ENCODE data around the gene MROH9. TPM values are rescaled to one million over a fixed set of nuclear protein-coding genes. Genes with fewer than 3 reads are reported as not detected.

Gene MROH9
- total RNA-seq, 1 donor from 2014 or later: not detected

DNA sequence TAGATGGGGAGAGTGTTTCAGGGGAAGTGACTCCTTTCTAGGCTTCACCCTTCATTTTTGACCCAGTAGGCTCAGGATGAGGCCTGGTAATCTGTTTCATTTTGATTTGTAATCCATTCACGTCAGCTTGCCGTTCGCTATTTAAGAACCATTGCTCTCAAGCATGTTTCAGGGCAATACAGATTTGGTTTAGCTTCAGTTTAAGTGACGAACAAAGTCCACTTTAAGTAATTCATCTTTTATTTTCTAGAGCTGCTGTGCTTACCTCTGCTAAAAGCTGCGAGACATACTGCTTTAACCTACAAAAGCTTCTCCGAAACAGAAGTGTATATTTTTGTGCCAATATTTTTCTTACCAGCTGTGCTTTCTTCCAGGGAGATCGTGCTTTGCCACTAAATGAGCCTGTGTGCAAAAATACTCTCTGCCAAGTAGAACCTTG, 146.4 kb downstream of the MROH9 start:
- DNase-seq (ENCODE audit: low read depth in 2 of 2): no peak

DNA sequence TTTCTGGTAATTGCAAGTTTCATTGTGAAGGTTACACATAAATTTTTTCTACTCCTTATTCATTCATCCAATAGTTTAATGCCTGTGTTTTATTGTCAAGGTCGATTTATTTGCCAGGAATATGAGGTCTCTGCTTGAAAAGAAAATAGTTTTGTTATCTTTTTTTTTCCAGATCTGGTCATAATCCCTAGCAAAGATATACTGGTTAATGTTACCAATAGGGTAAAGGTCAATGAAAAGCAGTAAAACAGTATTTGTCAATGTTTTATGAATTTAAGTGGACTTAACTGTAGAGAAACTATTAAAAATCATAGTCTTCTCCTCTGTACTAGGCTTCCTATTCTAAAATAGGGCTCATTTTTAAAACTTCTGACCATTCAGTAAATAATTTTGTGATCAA, 147.3 kb downstream of the MROH9 start:
- no peak for DNase-seq (ENCODE audit: low read depth in 2 of 2)

DNA sequence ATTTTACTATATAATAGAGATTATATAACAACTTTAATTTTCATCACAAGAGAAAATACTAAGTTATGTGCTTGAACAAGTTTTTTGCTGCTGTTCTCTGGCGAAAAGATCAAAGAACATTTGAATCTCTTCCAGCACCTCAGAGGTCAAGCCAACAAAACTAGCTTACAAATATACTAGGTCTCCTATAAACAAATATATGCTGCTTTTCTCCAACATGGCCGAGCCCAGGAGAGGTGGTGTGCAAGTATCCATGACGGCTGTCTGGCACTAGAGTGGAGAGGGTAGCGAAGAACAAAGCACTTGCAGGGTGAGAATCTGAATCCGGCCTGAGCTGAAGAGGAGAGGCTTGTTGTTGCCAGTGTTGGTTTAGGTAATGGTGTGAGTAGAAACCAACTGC, 147.9 kb downstream of the MROH9 start:
- no peak for DNase-seq (ENCODE audit: low read depth in 2 of 2)

DNA sequence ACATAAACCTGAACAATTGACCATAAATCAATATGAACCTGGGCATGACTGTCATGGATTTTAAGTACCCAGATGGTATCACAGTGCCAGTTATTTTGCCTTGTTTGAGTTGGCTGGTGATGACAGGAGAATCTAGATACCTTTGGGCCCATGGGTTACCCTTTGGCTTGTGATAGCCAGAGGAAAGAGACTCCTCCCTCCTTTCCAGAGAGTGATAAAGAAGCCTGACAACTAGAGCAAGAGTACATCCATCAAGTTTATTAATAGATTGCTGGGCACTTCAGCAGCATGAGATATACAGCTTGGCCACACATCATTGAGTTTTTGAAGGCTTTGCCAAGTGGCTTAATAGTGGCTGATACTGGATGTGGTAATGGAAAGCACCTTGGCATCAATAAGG, 148.8 kb downstream of the MROH9 start:
- DNase-seq (ENCODE audit: low read depth in 2 of 2): no peak

DNA sequence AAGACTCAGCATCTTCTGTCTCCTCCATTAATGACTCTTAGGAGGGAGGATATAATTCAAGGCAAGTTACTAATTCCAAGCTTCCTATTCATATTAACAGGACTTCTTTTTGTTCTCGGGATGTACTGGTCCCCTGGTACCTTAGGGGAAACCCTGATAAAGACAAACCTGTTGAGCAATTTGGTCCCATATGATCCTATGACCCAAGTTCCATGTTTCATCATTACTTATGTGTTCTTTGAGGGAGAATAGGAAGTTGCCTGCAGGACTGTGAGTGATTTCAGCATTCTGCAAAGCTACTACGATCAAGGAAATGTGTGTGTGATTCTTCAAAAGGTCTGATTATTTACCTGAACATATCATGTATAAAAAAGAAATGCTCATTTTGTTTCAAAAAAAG, 149.5 kb downstream of the MROH9 start:
- DNase-seq (ENCODE audit: low read depth in 2 of 2): no peak

DNA sequence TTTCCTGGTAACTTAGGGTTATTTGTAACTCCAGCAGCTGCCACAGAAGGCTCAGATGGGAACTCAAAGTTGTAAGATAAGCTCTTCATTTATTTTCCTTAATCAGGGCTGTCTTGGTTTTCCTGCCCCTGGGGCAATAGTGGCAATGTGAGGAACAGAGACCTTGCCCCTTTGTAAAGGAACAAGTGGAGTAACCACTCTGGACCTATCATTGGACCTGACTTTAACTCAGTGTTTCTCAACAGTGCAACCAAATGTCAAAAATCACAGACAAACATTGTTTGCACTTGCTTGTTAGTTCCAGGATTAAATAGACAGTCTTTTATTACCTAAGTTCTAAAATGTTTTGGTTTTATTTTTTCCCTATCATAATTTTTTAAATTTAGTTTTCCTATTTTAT, 152.6 kb downstream of the MROH9 start:
- DNase-seq (ENCODE audit: low read depth in 2 of 2): no peak

DNA sequence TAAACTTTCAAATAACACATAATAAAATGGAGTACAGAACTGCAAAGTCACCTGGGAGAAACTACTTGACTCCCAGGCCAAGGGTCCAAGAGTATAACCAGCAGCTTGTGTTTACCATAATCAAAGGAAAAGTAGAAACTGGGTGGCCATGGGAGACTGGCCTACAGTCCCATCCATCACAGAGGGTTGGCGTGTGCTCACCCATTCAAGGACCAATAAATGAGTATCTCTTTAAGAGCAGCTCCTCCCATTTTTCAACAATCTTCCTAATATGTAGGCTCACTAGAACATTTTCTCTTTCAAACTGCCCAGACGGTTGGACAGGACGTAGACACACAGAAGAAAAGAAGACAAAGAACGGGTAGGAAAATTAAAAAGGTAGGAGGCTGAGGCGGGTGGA, 155.3 kb downstream of the MROH9 start, which contains the start of gene FMO3:
TSS of gene FMO3 (plus strand) at position 302 of the 400 bp plus-strand sequence. CDS start 1,754 bp downstream, outside the sequence.
- no peak for DNase-seq (ENCODE audit: low read depth in 2 of 2)

DNA sequence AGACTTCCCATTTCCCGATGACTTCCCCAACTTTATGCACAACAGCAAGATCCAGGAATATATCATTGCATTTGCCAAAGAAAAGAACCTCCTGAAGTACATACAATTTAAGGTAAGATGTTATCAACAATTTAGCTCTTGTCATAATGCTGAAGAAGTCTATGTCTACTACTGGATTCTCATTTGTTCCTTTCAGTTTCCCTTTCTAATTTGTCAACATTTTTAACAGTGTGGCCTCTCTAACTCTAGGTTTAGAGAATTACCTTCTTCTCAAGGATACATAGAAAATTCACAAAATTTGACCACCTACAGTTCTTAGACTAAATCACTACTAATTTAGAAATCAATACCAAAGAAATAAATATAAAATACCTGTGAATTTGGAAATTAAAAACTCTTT, 168.5 kb downstream of the MROH9 start:
- no peak for DNase-seq (ENCODE audit: low read depth in 2 of 2)

DNA sequence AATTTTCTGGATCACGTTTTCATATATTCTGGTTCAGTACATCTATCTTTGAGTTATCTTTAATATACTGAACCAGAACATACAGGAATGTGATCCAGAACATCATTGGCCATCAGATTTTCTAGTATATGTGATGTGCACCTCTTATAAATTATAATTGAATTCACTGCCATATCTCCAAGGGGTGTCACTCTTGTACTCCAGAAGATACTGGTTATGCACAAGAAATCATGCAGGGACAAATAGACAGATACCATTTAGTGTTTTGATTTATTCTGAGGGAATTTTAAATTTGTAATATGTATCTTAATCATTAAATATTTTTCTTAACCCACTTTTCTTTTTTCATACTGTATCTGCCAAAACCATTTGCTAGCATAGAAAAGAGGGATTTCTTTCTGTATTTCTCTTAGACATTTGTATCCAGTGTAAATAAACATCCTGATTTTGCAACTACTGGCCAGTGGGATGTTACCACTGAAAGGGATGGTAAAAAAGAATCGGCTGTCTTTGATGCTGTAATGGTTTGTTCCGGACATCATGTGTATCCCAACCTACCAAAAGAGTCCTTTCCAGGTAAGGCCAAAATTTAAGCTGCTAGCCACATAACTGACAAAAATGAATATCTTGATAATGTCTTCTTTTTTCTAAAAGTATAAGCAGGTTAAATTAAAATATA, 172.1 kb downstream of the MROH9 start:
- no peak for DNase-seq (ENCODE audit: low read depth in 2 of 2)

DNA sequence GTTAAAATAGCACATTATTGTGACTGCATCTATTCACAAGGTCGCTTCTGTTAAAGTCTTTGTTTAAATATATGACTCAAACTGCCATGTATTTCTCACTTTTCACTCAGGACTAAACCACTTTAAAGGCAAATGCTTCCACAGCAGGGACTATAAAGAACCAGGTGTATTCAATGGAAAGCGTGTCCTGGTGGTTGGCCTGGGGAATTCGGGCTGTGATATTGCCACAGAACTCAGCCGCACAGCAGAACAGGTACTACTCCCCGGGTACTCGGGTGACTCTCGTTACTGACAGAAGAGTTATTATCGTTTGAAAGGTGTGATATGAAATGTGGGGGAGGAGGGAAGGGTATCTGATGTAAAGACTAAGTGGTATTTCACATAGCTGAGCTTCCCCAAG, 172.6 kb downstream of the MROH9 start:
- no peak for DNase-seq (ENCODE audit: low read depth in 2 of 2)

DNA sequence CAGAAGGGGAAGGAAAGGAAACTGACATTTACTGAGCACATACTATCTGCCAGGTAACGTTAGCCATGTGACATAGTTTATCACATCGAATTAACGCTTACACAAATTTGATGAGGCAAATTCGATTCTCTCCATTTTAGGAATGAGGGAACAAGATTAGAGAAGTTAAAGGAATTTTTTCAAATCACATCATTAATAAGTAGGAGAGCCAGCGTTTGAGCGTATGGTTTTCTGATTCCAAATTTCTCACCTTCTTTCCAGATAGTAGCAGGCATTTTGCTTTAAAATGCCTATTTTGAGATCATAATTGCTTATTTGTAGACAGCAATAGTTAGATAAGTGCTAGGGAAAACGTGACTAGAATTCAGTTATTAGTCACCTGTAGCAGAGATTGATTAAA, 174.6 kb downstream of the MROH9 start:
- no peak for DNase-seq (ENCODE audit: low read depth in 2 of 2)

DNA sequence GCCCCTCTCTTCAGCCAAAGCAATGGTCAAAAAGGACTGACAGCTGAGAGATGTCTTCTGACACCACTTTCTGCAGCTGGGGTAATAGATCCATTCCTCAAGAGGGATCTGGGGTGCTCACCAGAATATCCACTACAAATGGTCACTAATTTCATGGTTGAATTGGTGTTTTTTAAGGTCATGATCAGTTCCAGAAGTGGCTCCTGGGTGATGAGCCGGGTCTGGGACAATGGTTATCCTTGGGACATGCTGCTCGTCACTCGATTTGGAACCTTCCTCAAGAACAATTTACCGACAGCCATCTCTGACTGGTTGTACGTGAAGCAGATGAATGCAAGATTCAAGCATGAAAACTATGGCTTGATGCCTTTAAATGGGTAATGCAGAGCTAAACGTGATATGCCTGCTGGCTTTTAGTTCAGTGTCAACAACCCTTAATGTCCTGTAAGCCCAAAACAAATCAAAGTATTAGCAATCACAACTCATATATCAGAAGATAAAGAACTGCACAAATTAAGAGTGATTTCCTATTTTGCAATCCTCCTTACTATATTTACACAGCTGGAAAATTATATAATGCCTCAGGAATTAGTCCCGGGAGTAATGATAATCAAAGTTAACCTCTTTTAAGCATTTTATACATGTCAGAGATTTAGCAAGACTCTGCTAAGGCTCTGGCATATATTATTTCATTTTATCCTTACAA, 175.4 kb downstream of the MROH9 start:
- no peak for DNase-seq (ENCODE audit: low read depth in 2 of 2)

DNA sequence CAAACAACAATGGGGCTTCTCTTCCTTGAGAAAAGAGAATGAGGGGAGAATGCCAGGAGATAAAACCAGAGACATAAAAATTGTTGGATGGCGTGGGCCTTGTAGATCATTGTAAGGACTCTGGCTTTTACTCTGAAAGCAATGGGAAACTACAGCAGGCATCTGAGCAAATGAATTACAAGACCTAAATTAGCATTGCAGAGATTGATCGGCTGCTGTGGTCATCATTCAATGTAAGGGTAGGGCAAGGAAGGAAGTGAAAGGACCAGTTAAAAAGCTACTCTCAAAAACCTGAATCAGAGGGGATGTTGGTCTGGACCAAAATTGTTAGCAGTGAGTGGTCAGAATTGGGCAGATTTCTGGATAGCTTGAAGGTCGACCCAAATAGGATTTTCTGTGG, 176.8 kb downstream of the MROH9 start:
- DNase-seq (ENCODE audit: low read depth in 2 of 2): no peak

DNA sequence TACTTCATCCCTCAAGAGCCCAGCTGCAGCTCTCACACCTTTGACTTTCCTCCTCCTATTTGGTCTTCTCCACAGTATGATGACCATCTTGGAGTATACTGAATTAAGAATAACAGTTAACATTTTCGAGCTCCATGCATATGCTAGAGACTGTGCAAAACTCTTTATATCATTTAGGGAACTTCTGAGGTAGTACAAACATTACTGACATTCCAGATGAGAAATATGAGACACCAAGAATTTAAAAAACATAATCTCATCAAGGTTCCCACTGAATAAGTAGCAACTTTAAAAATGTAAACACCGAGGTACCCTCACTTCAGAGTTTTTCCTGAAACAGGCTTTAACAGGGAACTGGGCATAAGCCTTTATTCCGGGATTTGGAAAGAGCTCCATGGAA, 178.0 kb downstream of the MROH9 start:
- no peak for DNase-seq (ENCODE audit: low read depth in 2 of 2)

Other genes starting within 250 kb of the MROH9 start
- under 0.01 and 0.13 TPM in 2 replicates for gene FMO3, start 155.4 kb downstream of the MROH9 start, total RNA-seq
- gene FMO2, start 249.8 kb downstream of the MROH9 start, total RNA-seq: not detected in 2 replicates

All from dermis microvascular lymphatic vessel endothelial cell (primary cell).